Thyroid gland (tissue), 4 donors: ENCODE data around the gene PGLYRP2. TPM values are rescaled to one million over a fixed set of nuclear protein-coding genes. Genes with fewer than 3 reads are reported as not detected.
"Not testable (repeated sequence)": the region's sequence is repeated elsewhere in the genome, so short reads cannot be mapped to it uniquely, and the experiment has no call there.

Experiments used
- DNase-seq, 2 donors: peaks; one replicate each; pipeline ENCODE4 v3.0.0-alpha.2; 2019
- H3K27ac ChIP-seq, 3 donors: fragments of 200-600 bp; sonication (generic); 1 replicate in 2 of 3; 2 replicates in 1 of 3; pipeline ENCODE4 v1.5.1; 2016 to 2019; ENCODE audit warnings: mild to moderate bottlenecking in 1 of 3, moderate library complexity in 1 of 3
- H3K27me3 ChIP-seq: fragments of 200-600 bp; sonication (generic); one replicate; pipeline ENCODE4 v1.5.1; 2019
- H3K36me3 ChIP-seq, 2 donors: fragments of 200-600 bp; sonication (generic); one replicate each; pipeline ENCODE4 v1.5.1; 2016 to 2019
- H3K4me1 ChIP-seq, 2 donors: fragments of 200-600 bp; sonication (generic); one replicate each; pipeline ENCODE4 v1.5.1; 2017 to 2019
- H3K4me3 ChIP-seq, 3 donors: fragments of 200-600 bp; sonication (generic); replicated peaks in 1 of 3; 1 replicate in 2 of 3; 2 replicates in 1 of 3; pipeline ENCODE4 v1.5.1; 2016; ENCODE audit warnings: mild to moderate bottlenecking in 1 of 3
- H3K9me3 ChIP-seq: fragments of 200-600 bp; sonication (generic); one replicate; pipeline ENCODE4 v1.5.1; 2017
- POLR2A ChIP-seq, 2 donors: fragments of 450-650 bp; IDR thresholded peaks; one replicate each; pipeline ENCODE4 v1.6.1; 2017; ENCODE audit warnings: antibody characterized with exemption in 2 of 2, mild to moderate bottlenecking in 2 of 2, moderate library complexity in 1 of 2
- WGBS, 2 donors: methylation state at CpG; one replicate each; pipeline ENCODE4 v1.1.5; 2017; 5-methylcytosine and 5-hydroxymethylcytosine counted together
- intact Hi-C: fragments of 100-400 bp; cut with DNase I; formaldehyde crosslinking; loops from one replicate; pipeline ENCODE4 v1.15.1; 2023
- total RNA-seq, 4 donors: library from RNA; depleted of rRNA; stranded (reverse); fragments of >200 nt; gene quantifications; one replicate each; pipeline ENCODE4 v1.2.3, GENCODE V29; 2016
- TF ChIP-seq, protein P1 (sequence below), 6 experiments: fragments of 200-600 bp in 3 of 6; fragments of 450-650 bp in 3 of 6; sonication (generic) in 3 of 6; IDR thresholded peaks; one replicate each; pipeline ENCODE4 v1.5.1; 2016 to 2019; ENCODE audit warnings: antibody characterized with exemption in 6 of 6, mild to moderate bottlenecking in 2 of 6, inconsistent platforms in 1 of 6, moderate library complexity in 1 of 6

PGLYRP2 gene
- total RNA-seq, 4 donors from 2014 or later: not detected

DNA sequence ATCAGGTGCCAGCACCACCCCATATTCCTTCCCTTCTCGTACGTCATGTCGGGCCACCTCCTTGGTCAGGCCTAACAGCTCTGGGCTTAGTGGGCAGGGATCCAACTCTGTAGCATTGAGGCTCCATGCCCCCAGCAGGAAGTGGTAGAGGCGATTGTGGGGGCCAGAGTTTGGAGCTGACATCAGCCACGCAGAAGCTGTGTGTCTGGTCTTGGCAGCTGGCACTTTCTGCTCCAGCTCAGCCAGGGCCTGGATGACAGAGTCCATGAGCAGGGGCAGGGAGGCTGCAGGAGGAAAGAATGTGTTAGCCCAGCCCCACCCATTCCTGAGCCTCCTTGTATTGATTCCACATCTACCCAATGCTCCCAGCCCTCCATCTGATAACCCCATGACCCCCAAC, 3.0 kb downstream of the PGLYRP2 start:
- Histone ChIP-seq H3K4me3 (no peak overlapping the region), H3K27ac (no peak overlapping the region), H3K36me3 (no peaks in the 10 kb centered on the region), H3K4me1 (peaks cover 3 to 13% of the 10 kb centered on the region in 2 donors), H3K9me3 (no peaks in the 10 kb centered on the region), H3K27me3 (peaks cover 4% of the 10 kb centered on the region)
- TF ChIP-seq, protein P1, sequence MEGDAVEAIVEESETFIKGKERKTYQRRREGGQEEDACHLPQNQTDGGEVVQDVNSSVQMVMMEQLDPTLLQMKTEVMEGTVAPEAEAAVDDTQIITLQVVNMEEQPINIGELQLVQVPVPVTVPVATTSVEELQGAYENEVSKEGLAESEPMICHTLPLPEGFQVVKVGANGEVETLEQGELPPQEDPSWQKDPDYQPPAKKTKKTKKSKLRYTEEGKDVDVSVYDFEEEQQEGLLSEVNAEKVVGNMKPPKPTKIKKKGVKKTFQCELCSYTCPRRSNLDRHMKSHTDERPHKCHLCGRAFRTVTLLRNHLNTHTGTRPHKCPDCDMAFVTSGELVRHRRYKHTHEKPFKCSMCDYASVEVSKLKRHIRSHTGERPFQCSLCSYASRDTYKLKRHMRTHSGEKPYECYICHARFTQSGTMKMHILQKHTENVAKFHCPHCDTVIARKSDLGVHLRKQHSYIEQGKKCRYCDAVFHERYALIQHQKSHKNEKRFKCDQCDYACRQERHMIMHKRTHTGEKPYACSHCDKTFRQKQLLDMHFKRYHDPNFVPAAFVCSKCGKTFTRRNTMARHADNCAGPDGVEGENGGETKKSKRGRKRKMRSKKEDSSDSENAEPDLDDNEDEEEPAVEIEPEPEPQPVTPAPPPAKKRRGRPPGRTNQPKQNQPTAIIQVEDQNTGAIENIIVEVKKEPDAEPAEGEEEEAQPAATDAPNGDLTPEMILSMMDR (IDR thresholded peaks at IDR 0.05): no peak
- TF ChIP-seq POLR2A (IDR thresholded peaks at IDR 0.05): no peak
- no peak for DNase-seq
- intact Hi-C loops: no loop called here
- WGBS, 2 donors: 64 to 78% methylated on average over 5 of the region's 5 CpGs

DNA sequence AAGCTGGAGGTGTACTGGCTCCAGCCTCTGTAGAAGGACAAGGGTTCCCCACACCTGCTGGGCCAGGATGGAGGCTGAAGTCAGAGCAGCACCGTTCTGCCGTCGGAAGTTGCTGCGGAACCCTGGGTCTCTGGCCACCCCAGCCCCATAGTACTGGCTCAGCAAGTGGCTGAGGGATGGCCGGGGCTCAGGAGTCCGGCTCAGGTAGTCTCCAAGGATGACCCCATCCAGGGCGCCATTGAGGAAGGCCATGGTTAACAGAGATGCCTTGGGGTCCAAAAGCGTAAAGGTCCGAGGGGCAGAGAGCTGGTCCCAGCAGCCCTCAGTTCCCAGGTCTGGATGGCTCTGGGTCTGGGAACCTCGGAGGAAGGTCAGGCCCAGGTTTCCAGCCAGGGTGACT, 3.7 kb downstream of the PGLYRP2 start:
- TF ChIP-seq POLR2A (IDR thresholded peaks at IDR 0.05): no peak
- TF ChIP-seq, protein P1 (IDR thresholded peaks at IDR 0.05): no peak
- DNase-seq: no peak
- Histone ChIP-seq H3K36me3 (no peaks in the 10 kb centered on the region), H3K4me1 (peaks cover 3 to 13% of the 10 kb centered on the region in 2 donors), H3K4me3 (no peak overlapping the region), H3K27ac (no peak overlapping the region), H3K27me3 (peaks cover 4% of the 10 kb centered on the region), H3K9me3 (no peaks in the 10 kb centered on the region)
- 93 to 96% methylated on average over 6 to 9 of the region's 10 CpGs for whole genome bisulfite sequencing, 2 donors
- intact Hi-C loops: no loop called here

DNA sequence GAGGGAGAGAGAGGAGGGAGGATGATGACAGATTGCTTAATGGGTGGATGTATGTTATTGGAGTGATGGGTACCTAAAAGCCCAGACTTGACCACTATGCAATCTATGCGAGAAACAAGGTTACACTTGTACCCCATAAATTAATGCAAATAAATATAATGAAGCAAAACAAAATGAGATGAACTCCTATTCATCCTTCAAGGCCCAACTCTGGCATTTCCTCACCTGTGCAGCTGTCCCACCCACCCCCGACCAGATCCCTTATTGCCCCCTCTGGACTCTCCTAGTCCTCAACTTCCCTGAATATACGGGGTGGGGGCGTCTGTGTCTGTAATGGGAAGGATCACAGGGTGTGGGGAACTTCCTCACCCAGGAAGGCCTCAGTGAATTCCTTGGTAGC, 4.1 kb downstream of the PGLYRP2 start:
- peaks cover 1 to 9% of the 10 kb centered on the region in 2 donors for H3K4me1 ChIP-seq
- H3K9me3 ChIP-seq: no peaks in the 10 kb centered on the region
- no peak for DNase-seq
- no peaks in the 10 kb centered on the region for H3K36me3 ChIP-seq
- H3K27ac ChIP-seq: no peak overlapping the region
- intact Hi-C loops: no loop called here
- H3K27me3 ChIP-seq: peaks cover 4% of the 10 kb centered on the region
- TF ChIP-seq POLR2A (IDR thresholded peaks at IDR 0.05): no peak
- TF ChIP-seq, protein P1 (IDR thresholded peaks at IDR 0.05): no peak
- H3K4me3 ChIP-seq: no peak overlapping the region
- WGBS, 2 donors: 87 to 90% methylated on average over 4 of the region's 4 CpGs

DNA sequence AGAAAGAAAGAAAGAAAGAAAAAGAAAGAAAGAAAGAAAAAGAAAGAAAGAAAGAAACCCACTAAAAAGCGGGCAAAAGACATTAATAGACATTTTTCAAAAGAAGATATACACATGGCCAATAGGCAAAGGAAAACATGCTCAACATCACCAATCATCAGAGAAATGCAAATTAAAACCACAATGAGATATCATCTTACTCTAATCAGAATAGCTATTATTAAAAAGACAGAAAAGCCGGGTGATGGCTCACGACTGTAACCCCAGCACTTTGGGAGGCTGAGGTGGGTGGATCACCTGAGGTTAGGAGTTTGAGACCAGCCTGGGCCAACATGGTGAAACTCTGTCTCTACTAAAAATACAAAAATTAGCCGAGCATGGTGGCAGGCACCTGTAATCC, 5.5 kb downstream of the PGLYRP2 start:
- H3K4me1 ChIP-seq, H3K27ac ChIP-seq, intact Hi-C loops, H3K9me3 ChIP-seq, H3K36me3 ChIP-seq, DNase-seq, H3K4me3 ChIP-seq: not testable (repeated sequence)
- WGBS, 2 donors: 77 to 79% methylated on average over 4 of the region's 4 CpGs
- H3K27me3 ChIP-seq: peaks cover 13% of the 10 kb centered on the region

DNA sequence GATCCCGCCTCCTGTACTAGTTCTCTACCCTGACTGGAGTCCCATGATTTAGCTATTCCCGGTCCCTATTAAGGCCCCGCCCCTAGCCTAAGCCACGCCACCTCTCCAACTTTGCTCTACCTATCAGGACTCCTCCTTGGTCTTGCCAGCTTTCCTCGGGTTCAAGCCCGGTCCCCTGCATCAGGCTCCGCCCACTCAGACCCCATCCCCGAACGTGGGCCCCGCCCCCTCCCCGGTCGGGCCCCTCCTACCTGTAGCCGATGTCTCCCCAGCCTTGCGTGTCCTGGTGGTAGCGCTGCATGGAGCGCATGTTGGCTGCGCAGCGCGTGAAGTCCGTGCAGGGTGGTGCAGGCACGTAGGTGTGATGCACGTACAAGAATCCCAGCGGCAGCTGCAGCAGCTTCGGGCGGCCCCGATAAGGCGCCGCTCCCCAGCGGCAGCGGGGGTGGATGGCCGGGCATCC, 7.6 kb downstream of the PGLYRP2 start:
- intact Hi-C loops: no loop called here
- H3K9me3 ChIP-seq: no peaks in the 10 kb centered on the region
- no peaks in the 10 kb centered on the region for H3K36me3 ChIP-seq
- H3K4me3 ChIP-seq: no peak overlapping the region
- WGBS, 2 donors: 41 to 53% methylated on average over 26 to 29 of the region's 31 CpGs
- peaks cover 0 to 7% of the 10 kb centered on the region in 2 donors for H3K4me1 ChIP-seq
- H3K27ac ChIP-seq: no peak overlapping the region
- H3K27me3 ChIP-seq: peaks cover 13% of the 10 kb centered on the region
- no peak for DNase-seq
- TF ChIP-seq, protein P1 (IDR thresholded peaks at IDR 0.05): no peak
- TF ChIP-seq POLR2A (IDR thresholded peaks at IDR 0.05): no peak
